ENCODE data around the gene GNAO1. TPM values are rescaled to one million over a fixed set of nuclear protein-coding genes. Genes with fewer than 3 reads are reported as not detected.

GNAO1 gene
- total and polyA plus RNA-seq, 2 of the 13 experiments (the other 11 are each of a cell fraction or from before 2014, with no cell fraction given) = not detected

DNA sequence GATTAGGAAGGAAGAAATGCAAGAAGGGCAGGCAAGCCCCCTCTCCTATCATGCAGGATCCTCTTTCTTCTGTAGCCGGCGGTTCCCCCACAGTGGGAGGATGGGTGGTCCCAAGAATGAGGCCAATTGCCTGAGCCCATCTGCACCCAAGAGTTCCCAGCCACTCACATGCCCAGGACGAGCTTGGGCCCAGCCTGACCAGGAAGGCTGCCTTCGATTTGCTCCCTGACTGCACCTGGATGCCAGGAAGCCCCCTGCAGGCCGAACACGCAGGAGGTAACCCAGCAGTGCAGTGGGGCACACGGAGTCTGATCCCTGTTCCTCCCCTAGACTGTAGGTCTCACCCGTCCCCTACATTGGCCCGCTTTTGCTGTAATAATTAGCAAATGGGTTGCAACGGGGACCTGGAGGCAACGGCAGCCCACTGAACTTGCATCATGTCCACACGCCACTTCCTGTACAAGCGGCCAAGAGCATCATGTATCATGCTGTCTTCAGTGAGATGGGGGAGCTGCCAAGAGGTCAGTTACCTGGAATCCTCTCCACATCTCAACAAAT lies 166.6 kb downstream of the GNAO1 start (continued):
- TF ChIP-seq ELK4 (CRISPR knock-in tag; IDR thresholded peaks at IDR 0.05; ENCODE audit: borderline replicate concordance) (no peak), PAWR (CRISPR knock-in tag; IDR thresholded peaks at IDR 0.05; ENCODE audit: borderline replicate concordance) (no peak), ZNF878 (CRISPR knock-in tag; IDR thresholded peaks at IDR 0.05) (no peak), XBP1 (CRISPR knock-in tag; IDR thresholded peaks at IDR 0.05) (no peak), ZNF670 (CRISPR knock-in tag; IDR thresholded peaks at IDR 0.05; ENCODE audit: borderline replicate concordance) (no peak), AFF4 (CRISPR knock-in tag; IDR thresholded peaks at IDR 0.05) (no peak), NFE2L2 (IDR thresholded peaks at IDR 0.05; ENCODE audit: low read length) (no peak; the same call in 1 of the 2 replicates), SMC3 (IDR thresholded peaks at IDR 0.05; ENCODE audit: low read length) (no peak), JUNB (CRISPR knock-in tag; IDR thresholded peaks at IDR 0.05; ENCODE audit: borderline replicate concordance) (no peak), NR0B2 (CRISPR knock-in tag; IDR thresholded peaks at IDR 0.05) (0 out of 2 replicates have a peak, but pooled peaks have one; percentile 9), ZNF451 (CRISPR knock-in tag; IDR thresholded peaks at IDR 0.05) (0 out of 2 replicates have a peak, but pooled peaks have one; percentile 70), EED (CRISPR knock-in tag; IDR thresholded peaks at IDR 0.05) (no peak), ZNF326 (CRISPR knock-in tag; IDR thresholded peaks at IDR 0.05; ENCODE audit: borderline replicate concordance) (no peak), ZNF569 (CRISPR knock-in tag; IDR thresholded peaks at IDR 0.05; ENCODE audit: borderline replicate concordance) (no peak), PLRG1 (conservative IDR thresholded peaks at IDR 0.05) (no peak), ZNF713 (CRISPR knock-in tag; IDR thresholded peaks at IDR 0.05) (no peak; the same call in 1 of the 2 replicates), ZNF879 (CRISPR knock-in tag; IDR thresholded peaks at IDR 0.05) (no peak), ZNF138 (CRISPR knock-in tag; IDR thresholded peaks at IDR 0.05; ENCODE audit: low read depth) (no peak), RFX1 (IDR thresholded peaks at IDR 0.05) (no peak), ZNF17 (CRISPR knock-in tag; IDR thresholded peaks at IDR 0.05) (no peak), FOXM1 (CRISPR knock-in tag; IDR thresholded peaks at IDR 0.05) (no peak)

Measured in HepG2 (cell line).